ENCODE measurements around the gene TMEM37.

Gene TMEM37

GRCh38 chr2:119419065-119419464 lies 12.6 kb upstream of the TMEM37 start:
- no peak overlapping the region for H3K4me3 ChIP-seq (ENCODE audit: insufficient read depth, low read depth, low read length)
- H3K36me3 ChIP-seq (ENCODE audit: control insufficient read depth, insufficient read depth, low read length): no peaks in the 10 kb centered on the region
- H3K27ac ChIP-seq (ENCODE audit: insufficient read depth, low read depth, low read length, poor library complexity, severe bottlenecking): no peak overlapping the region
- H3K9me3 ChIP-seq (ENCODE audit: control insufficient read depth, low read length): no peaks in the 10 kb centered on the region
- WGBS, 2 experiments: 88 to 100% methylated on average over 1 of the region's 1 CpG
- no peaks in the 10 kb centered on the region for H3K27me3 ChIP-seq (ENCODE audit: control insufficient read depth, insufficient read depth, low read length, poor library complexity, severe bottlenecking)
- no peaks in the 10 kb centered on the region for H3K4me1 ChIP-seq (ENCODE audit: control insufficient read depth, insufficient read depth, low read length)

GRCh38 chr2:119419803-119420508 lies 11.7 kb upstream of the TMEM37 start:
- Histone ChIP-seq H3K9me3 (ENCODE audit: control insufficient read depth, low read length) (no peaks in the 10 kb centered on the region), H3K36me3 (ENCODE audit: control insufficient read depth, insufficient read depth, low read length) (no peaks in the 10 kb centered on the region), H3K27ac (ENCODE audit: insufficient read depth, low read depth, low read length, poor library complexity, severe bottlenecking) (no peak overlapping the region), H3K4me3 (ENCODE audit: insufficient read depth, low read depth, low read length) (no peak overlapping the region), H3K4me1 (ENCODE audit: control insufficient read depth, insufficient read depth, low read length) (no peaks in the 10 kb centered on the region), H3K27me3 (ENCODE audit: control insufficient read depth, insufficient read depth, low read length, poor library complexity, severe bottlenecking) (no peaks in the 10 kb centered on the region)
- 83 to 89% methylated on average over 1 of the region's 1 CpG for WGBS, 2 experiments

DNA sequence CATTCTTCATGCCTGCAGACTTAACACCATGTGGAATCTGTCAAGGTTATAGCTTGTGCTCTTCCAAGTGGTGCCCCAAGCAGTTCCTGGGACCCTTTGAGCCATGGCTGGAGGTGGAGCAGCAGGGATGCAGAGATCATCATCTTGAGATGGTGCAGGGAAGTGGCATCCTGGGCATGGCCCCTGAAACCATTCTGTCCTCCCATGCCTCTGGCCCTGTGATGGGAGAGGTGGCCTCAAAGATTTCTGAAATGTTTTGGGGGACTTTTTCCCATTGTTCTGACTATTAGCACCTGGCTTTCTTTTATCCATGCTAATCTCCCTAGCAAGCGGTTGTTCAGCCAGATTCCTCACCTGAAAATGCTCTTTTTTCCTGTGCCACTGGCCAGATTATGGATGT lies 10.3 kb upstream of the TMEM37 start:
- 91 to 100% methylated on average over 1 of the region's 1 CpG for WGBS, 2 experiments
- Histone ChIP-seq H3K36me3 (ENCODE audit: control insufficient read depth, insufficient read depth, low read length) (no peaks in the 10 kb centered on the region), H3K27me3 (ENCODE audit: control insufficient read depth, insufficient read depth, low read length, poor library complexity, severe bottlenecking) (no peaks in the 10 kb centered on the region), H3K9me3 (ENCODE audit: control insufficient read depth, low read length) (no peaks in the 10 kb centered on the region), H3K27ac (ENCODE audit: insufficient read depth, low read depth, low read length, poor library complexity, severe bottlenecking) (no peak overlapping the region), H3K4me3 (ENCODE audit: insufficient read depth, low read depth, low read length) (no peak overlapping the region), H3K4me1 (ENCODE audit: control insufficient read depth, insufficient read depth, low read length) (no peaks in the 10 kb centered on the region)

DNA sequence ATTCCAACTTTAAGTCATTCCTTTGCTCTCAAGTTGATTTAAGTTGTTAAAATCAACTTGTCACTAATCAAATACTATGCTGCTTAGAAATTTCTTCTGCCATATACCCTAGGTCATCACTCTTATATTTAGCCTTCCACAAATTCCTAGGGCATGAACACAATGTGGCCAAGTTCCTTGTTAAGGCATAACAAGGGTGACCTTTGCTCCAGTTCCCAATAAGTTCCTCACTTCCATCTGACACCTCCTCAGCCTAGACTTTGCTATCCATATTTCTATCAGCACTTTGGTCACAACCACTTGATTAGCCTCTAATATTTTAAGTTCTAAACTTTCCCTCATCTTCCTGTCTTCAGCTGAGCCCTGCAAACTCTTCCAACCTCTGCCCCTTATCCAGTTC lies 9.9 kb upstream of the TMEM37 start:
- Histone ChIP-seq H3K9me3 (ENCODE audit: control insufficient read depth, low read length) (no peaks in the 10 kb centered on the region), H3K4me1 (ENCODE audit: control insufficient read depth, insufficient read depth, low read length) (no peaks in the 10 kb centered on the region), H3K27ac (ENCODE audit: insufficient read depth, low read depth, low read length, poor library complexity, severe bottlenecking) (no peak overlapping the region), H3K4me3 (ENCODE audit: insufficient read depth, low read depth, low read length) (no peak overlapping the region), H3K27me3 (ENCODE audit: control insufficient read depth, insufficient read depth, low read length, poor library complexity, severe bottlenecking) (no peaks in the 10 kb centered on the region), H3K36me3 (ENCODE audit: control insufficient read depth, insufficient read depth, low read length) (no peaks in the 10 kb centered on the region)

DNA sequence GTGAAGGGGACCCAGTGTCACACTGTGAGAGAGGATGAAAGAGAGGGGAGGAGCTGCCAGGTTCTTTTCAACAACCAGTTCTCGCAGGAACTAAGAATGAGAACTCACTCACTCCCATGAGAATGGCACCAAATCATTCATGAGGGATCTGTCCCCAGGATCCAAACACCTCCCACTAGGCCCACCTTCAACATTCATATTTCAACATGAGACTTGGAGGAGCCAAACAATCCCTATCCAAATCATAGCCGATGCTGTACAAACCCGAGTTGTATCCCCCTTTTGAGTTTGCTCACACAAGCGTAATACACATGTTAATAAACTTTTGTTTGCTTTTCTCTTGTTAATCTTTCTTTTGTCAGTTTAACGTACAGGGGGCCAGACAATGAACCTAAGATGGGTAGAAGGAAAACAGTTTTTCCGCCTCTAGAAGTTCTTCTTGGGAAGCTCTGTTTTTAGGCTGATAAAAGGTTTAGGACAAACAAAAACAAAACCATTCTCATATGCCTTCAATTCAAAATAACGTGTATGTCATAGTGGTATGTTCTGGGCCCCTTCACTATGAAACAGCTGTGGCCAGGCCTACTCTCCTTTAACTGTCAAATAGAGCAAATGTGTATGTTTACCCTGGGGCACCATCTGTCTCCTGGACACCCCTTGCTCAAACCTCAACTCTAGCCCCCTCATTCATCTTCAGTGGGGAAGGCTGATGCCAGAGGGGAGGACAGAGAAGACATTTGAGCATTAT lies 9.1 kb upstream of the TMEM37 start:
- Histone ChIP-seq H3K4me1 (ENCODE audit: control insufficient read depth, insufficient read depth, low read length) (no peaks in the 10 kb centered on the region), H3K36me3 (ENCODE audit: control insufficient read depth, insufficient read depth, low read length) (no peaks in the 10 kb centered on the region), H3K4me3 (ENCODE audit: insufficient read depth, low read depth, low read length) (no peak overlapping the region), H3K27me3 (ENCODE audit: control insufficient read depth, insufficient read depth, low read length, poor library complexity, severe bottlenecking) (no peaks in the 10 kb centered on the region), H3K9me3 (ENCODE audit: control insufficient read depth, low read length) (no peaks in the 10 kb centered on the region), H3K27ac (ENCODE audit: insufficient read depth, low read depth, low read length, poor library complexity, severe bottlenecking) (no peak overlapping the region)
- 83 to 87% methylated on average over 6 to 7 of the region's 7 CpGs for WGBS, 2 experiments

- no peaks in the 10 kb centered on the region for H3K27me3 ChIP-seq (ENCODE audit: control insufficient read depth, insufficient read depth, low read length, poor library complexity, severe bottlenecking)
- H3K4me1 ChIP-seq (ENCODE audit: control insufficient read depth, insufficient read depth, low read length): no peaks in the 10 kb centered on the region
- H3K4me3 ChIP-seq (ENCODE audit: insufficient read depth, low read depth, low read length): no peak overlapping the region
- no peak overlapping the region for H3K27ac ChIP-seq (ENCODE audit: insufficient read depth, low read depth, low read length, poor library complexity, severe bottlenecking)
- H3K9me3 ChIP-seq (ENCODE audit: control insufficient read depth, low read length): no peaks in the 10 kb centered on the region
- WGBS, 2 experiments: 91 to 97% methylated on average over 2 of the region's 2 CpGs
- no peaks in the 10 kb centered on the region for H3K36me3 ChIP-seq (ENCODE audit: control insufficient read depth, insufficient read depth, low read length)
Observed at GRCh38 chr2:119423108-119423444, 8.6 kb upstream of the TMEM37 start.

DNA sequence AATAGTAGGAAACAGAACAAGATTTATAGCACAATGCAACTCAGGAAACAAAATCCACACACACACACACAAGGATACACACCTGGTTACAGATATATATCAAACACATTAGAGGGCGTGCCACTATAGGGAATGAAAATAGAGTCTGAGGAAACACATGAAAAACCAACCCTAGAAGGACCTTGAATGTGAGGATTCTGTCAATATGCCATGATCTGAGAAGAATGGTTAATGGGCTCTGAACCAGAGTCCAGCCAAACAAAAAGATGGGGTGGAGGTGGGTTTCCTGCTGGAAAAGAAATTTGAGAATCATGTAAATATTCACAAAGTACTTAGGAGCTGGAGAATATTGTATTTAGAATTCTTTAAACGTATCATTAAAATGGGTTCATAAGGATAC lies 7.8 kb upstream of the TMEM37 start:
- no peaks in the 10 kb centered on the region for H3K27me3 ChIP-seq (ENCODE audit: control insufficient read depth, insufficient read depth, low read length, poor library complexity, severe bottlenecking)
- H3K4me1 ChIP-seq (ENCODE audit: control insufficient read depth, insufficient read depth, low read length): peaks cover under 1% of the 10 kb centered on the region
- no peak overlapping the region for H3K4me3 ChIP-seq (ENCODE audit: insufficient read depth, low read depth, low read length)
- H3K27ac ChIP-seq (ENCODE audit: insufficient read depth, low read depth, low read length, poor library complexity, severe bottlenecking): no peak overlapping the region
- H3K36me3 ChIP-seq (ENCODE audit: control insufficient read depth, insufficient read depth, low read length): no peaks in the 10 kb centered on the region
- WGBS, 2 experiments: 100% methylated on average over 2 of the region's 2 CpGs
- no peaks in the 10 kb centered on the region for H3K9me3 ChIP-seq (ENCODE audit: control insufficient read depth, low read length)

DNA sequence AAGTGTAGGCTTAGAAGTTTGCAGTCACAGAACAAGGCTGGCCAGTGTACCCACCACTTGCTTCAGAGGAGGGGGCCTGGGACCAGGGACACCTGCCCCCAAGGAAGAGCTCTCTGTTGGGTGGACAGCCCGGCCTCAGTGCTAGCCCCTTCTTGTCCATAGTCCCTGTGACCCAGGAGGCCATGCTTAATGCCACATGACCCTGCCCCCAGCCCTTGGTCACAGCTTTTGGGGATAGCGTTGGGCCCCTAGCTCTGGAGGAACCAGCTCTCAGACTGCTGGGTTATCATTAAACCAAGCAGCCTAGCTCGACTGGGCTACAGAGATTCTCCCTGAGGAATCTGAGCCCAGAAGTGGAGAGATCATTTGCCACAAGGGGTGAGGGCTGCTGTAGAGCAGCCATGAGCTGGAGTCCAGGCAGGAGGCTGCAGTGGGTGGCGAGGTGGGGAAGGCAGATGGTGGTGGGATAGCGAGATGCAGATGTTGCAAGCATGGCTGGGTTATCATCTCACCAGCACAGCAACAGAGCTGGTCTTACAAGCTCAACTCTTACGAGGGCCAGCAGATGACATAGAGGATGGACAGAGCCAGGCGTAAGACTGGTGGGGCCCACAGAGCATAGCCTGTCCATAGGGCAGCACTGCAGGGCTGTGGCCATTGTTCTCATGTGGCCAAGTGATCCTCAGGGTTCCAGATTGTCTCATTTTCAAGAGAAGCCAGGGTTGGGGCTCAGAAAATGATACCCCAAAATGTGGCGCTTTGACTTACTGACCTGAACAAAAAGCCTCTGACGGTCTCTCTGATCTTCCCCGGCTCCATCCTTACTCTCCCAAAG lies 7.2 kb upstream of the TMEM37 start:
- WGBS, 2 experiments: 93% methylated on average over 10 of the region's 10 CpGs
- no peak overlapping the region for H3K4me3 ChIP-seq (ENCODE audit: insufficient read depth, low read depth, low read length)
- H3K9me3 ChIP-seq (ENCODE audit: control insufficient read depth, low read length): no peaks in the 10 kb centered on the region
- H3K4me1 ChIP-seq (ENCODE audit: control insufficient read depth, insufficient read depth, low read length): peaks cover 6% of the 10 kb centered on the region
- H3K27me3 ChIP-seq (ENCODE audit: control insufficient read depth, insufficient read depth, low read length, poor library complexity, severe bottlenecking): peaks cover 1% of the 10 kb centered on the region
- no peak overlapping the region for H3K27ac ChIP-seq (ENCODE audit: insufficient read depth, low read depth, low read length, poor library complexity, severe bottlenecking)
- no peaks in the 10 kb centered on the region for H3K36me3 ChIP-seq (ENCODE audit: control insufficient read depth, insufficient read depth, low read length)

DNA sequence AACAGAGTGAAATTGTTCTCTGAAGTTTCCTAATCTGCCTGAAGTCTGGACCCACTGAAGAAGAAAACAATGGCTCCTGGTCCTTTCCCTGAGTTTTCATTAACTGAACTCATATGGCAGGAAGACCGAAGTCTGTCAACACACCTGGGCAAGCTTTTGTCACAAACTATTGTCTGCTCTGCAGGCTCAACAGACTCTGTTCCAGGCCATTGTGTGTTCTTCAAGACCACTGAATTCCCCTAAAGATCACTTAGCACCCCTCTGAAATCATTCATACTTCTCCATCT lies 6.6 kb upstream of the TMEM37 start:
- no peak overlapping the region for H3K4me3 ChIP-seq (ENCODE audit: insufficient read depth, low read depth, low read length)
- 91 to 96% methylated on average over 1 of the region's 1 CpG for WGBS, 2 experiments

GRCh38 chr2:119425620-119426395 lies 5.8 kb upstream of the TMEM37 start:
- Histone ChIP-seq H3K4me3 (ENCODE audit: insufficient read depth, low read depth, low read length) (no peak overlapping the region), H3K4me1 (ENCODE audit: control insufficient read depth, insufficient read depth, low read length) (peaks cover 13% of the 10 kb centered on the region), H3K36me3 (ENCODE audit: control insufficient read depth, insufficient read depth, low read length) (no peaks in the 10 kb centered on the region), H3K27ac (ENCODE audit: insufficient read depth, low read depth, low read length, poor library complexity, severe bottlenecking) (no peak overlapping the region), H3K27me3 (ENCODE audit: control insufficient read depth, insufficient read depth, low read length, poor library complexity, severe bottlenecking) (peaks cover 4% of the 10 kb centered on the region), H3K9me3 (ENCODE audit: control insufficient read depth, low read length) (no peaks in the 10 kb centered on the region)
- 89 to 93% methylated on average over 6 to 7 of the region's 7 CpGs for WGBS, 2 experiments

More for the DNA sequence above, 6.6 kb upstream of the TMEM37 start:
- no peaks in the 10 kb centered on the region for H3K9me3 ChIP-seq (ENCODE audit: control insufficient read depth, low read length)
- H3K27me3 ChIP-seq (ENCODE audit: control insufficient read depth, insufficient read depth, low read length, poor library complexity, severe bottlenecking): peaks cover 4% of the 10 kb centered on the region
- no peak overlapping the region for H3K27ac ChIP-seq (ENCODE audit: insufficient read depth, low read depth, low read length, poor library complexity, severe bottlenecking)
- H3K4me1 ChIP-seq (ENCODE audit: control insufficient read depth, insufficient read depth, low read length): peaks cover 6% of the 10 kb centered on the region
- H3K36me3 ChIP-seq (ENCODE audit: control insufficient read depth, insufficient read depth, low read length): no peaks in the 10 kb centered on the region

Data from ectodermal cell (in vitro differentiated cells).